ENCODE results near the gene BBOF1. TPM values are rescaled to one million over a fixed set of nuclear protein-coding genes. Genes with fewer than 3 reads are reported as not detected.

The BBOF1 gene
- total and polyA plus RNA-seq, 2 of the 4 experiments (the other 2 are of a cell fraction), result 1.6 TPM

- Histone ChIP-seq H3K9me3 (ENCODE audit: control insufficient read depth, insufficient read depth, low read length) (no peaks in the 10 kb centered on the region), H3K9me1 (ENCODE audit: insufficient read depth, low read length) (no peaks in the 10 kb centered on the region), H3K36me3 (ENCODE audit: control insufficient read depth, insufficient read depth, low read length) (peaks cover 4% of the 10 kb centered on the region), H4K5ac (ENCODE audit: low read depth, low read length) (no peak overlapping the region), H2BK20ac (ENCODE audit: low read depth, low read length) (no peak overlapping the region), H3K4ac (ENCODE audit: low read depth, low read length) (no peak overlapping the region), H2BK15ac (ENCODE audit: low read depth, low read length) (no peak overlapping the region), H3K27ac (ENCODE audit: insufficient read depth, low read length) (no peak overlapping the region), H2AFZ (replicated peaks; ENCODE audit: low read length, poor library complexity) (no peak overlapping the region), H3K4me3 (ENCODE audit: insufficient read depth, low read depth, low read length) (no peak overlapping the region), H2AK9ac (replicated peaks; ENCODE audit: low read depth, low read length, poor library complexity) (no peak overlapping the region), H4K20me1 (ENCODE audit: insufficient read depth, low read length) (no peaks in the 10 kb centered on the region), H3K4me2 (ENCODE audit: low read depth, low read length) (no peak overlapping the region), H3K18ac (ENCODE audit: low read depth, low read length) (no peak overlapping the region), H3K9ac (ENCODE audit: low read depth, low read length) (no peak overlapping the region), H4K8ac (ENCODE audit: low read depth in 2 of 2, low read length in 2 of 2) (no peak overlapping the region), H3K4me1 (ENCODE audit: control insufficient read depth, insufficient read depth, low read length) (no peaks in the 10 kb centered on the region; the same call in 1 of the 2 replicates), H3K56ac (ENCODE audit: extremely low read depth, insufficient read depth, low read length) (no peak overlapping the region), H4K91ac (ENCODE audit: insufficient read depth, low read depth, low read length) (no peak overlapping the region), H3K27me3 (ENCODE audit: control insufficient read depth, insufficient read depth, low read length) (no peaks in the 10 kb centered on the region), H2AK5ac (ENCODE audit: low read depth, low read length) (no peak overlapping the region), H3K79me1 (ENCODE audit: low read depth in 1 of 2, low read length in 2 of 2) (no peaks in the 10 kb centered on the region; a peak in 1 of 4 replicates), H2BK5ac (ENCODE audit: low read depth, low read length, poor library complexity, severe bottlenecking) (no peak overlapping the region), H3K14ac (replicated peaks; ENCODE audit: low read depth, low read length) (no peak overlapping the region), H2BK120ac (ENCODE audit: low read depth, low read length) (no peak overlapping the region), H3K23ac (ENCODE audit: low read depth, low read length) (no peak overlapping the region)
- CTCF ChIA-PET, result interaction anchor here (0.6 kb wide), 1 partner anchor 166 kb away, joined by 9 read pairs; no protein-coding TSS in a partner anchor
- no TSS peak for BruUV-seq (replicated peaks)
- WGBS, 2 experiments (ENCODE audit: extremely low coverage in 2 of 2, insufficient read length in 1 of 2), result no CpG with 5 or more reads among the region's 2 CpGs
- TF ChIP-seq USF2 (IDR thresholded peaks at IDR 0.05; ENCODE audit: low read depth, low read length) (no peak), CTCF (conservative IDR thresholded peaks at IDR 0.05; ENCODE audit: low read depth, low read length) (no peak), MAFK (IDR thresholded peaks at IDR 0.05; ENCODE audit: low read depth, low read length) (no peak), ELK1 (IDR thresholded peaks at IDR 0.05; ENCODE audit: borderline replicate concordance, low read depth, low read length) (no peak), MXI1 (IDR thresholded peaks at IDR 0.05; ENCODE audit: borderline replicate concordance, low read depth, low read length) (no peak)
- intact Hi-C loops (cut with micrococcal nuclease), result no loop called here
- DNase-seq, result no peak
- POLR2A ChIA-PET (ENCODE audit: unreplicated experiment), result no interaction called here
- dilution Hi-C loops (cut with HindIII; ENCODE audit: low sequenced_read_pairs, unreplicated experiment), result no loop called here
- in situ Hi-C loops (cut with MboI; ENCODE audit: low sequenced_read_pairs), result no loop called here
- no peak for ATAC-seq (ENCODE audit: low read depth)
Observed at GRCh38 chr14:74105381-74105780, 86.2 kb downstream of the BBOF1 start.
